Stimulated activated CD8-positive, alpha-beta memory T cell treated with anti-CD3 and anti-CD28 coated beads, Interleukin-15, amount 100 ng/mL, for 1 hour (primary cell): ENCODE data around the gene IFITM10.

Experiments
- DNase-seq: peaks from one replicate; pipeline ENCODE4 v3.0.0-alpha.2; 2020; ENCODE audit warnings: low read depth

Gene IFITM10

GRCh38 chr11:1750481-1750839 is at the start of gene IFITM10:
Gene IFITM10 (minus strand): TSS chr11:1750595. CDS start chr11:1750442, 153 bp downstream.
- no peak for DNase-seq

DNA sequence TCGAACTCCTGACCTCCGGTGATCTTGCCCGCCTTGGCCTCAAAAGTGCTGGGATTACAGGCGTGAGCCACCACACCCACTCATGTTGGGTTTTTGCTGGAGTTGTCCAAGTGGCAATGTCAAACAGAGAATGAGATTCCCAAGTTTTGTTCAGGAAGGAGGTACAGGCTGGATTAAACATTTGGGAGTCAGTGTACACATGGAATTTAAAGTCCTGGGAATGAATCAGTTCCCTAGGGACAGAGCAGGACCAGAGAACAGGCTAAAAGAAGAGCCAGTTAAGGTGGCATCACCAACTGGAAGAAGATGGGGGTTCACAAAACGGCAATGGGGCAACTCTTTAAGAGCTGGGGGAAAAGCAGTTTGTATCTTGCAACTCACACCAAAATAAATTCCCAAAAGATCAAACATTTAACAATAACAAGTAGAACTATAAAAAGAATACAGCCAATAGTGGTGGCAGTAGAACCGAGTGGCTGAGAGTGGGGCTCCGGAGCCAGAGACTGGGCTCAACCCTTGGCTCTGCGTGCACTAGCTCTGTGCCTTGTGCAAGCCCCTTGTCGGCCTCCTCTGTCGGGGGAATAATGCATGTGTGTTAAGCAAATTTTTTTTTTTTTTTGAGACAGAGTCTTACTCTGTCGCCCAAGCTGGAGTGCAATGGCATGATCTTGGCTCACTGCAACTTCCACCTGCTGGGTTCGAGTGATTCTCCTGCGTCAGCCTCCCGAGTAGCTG is 47.2 kb upstream of the IFITM10 start:
- no peak for DNase-seq

DNA sequence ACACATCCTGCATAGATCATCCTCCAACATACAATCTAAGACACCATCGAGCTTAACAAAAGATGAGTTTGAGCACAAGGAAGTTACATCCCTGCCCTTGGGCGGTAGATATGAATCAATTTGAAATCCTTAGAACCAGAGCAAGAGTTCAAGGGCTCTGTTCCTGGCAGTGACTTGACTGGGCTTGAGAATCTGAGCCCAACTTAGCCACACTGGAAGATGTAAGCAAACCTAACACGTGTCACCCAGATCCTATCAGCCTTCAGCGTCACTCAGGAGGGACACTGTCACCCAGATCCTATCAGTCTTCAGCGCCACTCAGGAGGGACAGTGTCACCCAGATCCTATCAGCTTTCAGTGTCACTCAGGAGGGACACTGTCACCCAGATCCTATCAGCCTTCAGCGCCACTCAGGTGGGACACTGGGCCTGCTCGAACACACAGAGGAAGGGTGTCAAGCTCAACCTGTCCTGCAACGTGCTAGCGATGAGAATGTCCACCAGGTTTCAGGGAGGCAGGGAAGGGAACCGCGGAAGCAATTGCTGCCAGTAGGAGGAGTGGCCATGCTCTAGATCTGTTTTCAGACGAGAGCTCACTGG is 46.1 kb upstream of the IFITM10 start:
- DNase-seq, result no peak

DNA sequence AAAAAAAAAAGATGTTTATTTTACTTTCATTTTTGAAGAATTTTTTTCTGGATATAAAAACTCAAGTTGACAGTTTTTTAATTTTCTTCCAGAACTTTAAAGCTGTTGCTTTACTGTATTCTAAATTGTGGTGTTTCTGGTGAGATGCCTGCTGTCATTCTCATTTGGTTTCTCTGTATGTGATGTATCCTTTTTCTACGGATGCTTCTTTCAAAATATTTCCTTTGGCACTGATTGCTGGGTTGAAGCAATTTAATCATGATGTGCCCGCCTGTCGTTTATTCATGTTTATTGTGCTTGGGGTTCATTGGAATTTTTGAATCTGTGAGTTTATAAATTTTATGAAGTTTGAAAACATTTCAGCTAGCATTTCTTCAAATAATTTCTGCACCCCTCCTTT is 42.7 kb upstream of the IFITM10 start:
- DNase-seq, result no peak

DNA sequence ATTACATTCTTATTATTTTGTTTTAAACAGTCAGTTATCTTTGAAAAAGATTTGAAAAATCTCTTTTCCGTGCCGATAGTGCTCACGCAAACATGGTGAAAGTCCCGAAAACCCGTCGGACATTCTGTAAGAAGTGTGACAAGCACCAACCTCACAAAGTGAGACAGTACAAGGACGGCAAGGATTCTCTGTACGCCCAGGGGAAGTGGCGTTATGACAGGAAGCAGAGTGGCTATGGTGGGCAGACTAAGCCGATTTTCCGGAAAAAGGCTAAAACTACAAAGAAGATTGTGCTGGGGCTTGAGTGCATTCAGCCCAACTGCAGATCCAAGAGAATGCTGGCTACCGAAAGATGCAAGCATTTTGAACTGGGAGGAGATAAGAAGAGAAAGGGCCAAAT is 42.1 kb upstream of the IFITM10 start:
- no peak for DNase-seq

DNA sequence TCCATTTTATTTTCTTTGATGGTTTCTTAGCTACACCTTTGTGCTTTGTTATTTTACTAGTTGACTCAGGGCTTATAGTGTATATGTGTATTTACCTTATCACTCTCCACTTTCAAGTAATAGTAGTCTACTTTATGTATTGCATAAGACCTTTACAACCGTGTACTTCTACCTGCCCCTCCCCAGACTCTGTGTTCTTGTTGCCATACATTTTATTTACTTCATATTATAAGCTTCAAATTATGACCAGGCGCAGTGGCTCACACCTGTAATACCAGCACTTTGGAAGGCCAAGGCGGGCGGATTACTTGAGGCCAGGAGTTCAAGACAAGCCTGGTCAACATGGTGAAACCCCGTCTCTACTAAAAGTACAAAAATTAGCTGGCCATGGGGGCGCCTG is 41.5 kb upstream of the IFITM10 start:
- DNase-seq, result no peak

GRCh38 chr11:1786466-1786865 is 36.1 kb upstream of the IFITM10 start:
- no peak for DNase-seq

- DNase-seq, result no peak
Measured at GRCh38 chr11:1785749-1786413, 35.5 kb upstream of the IFITM10 start.

GRCh38 chr11:1784761-1785650 is 34.6 kb upstream of the IFITM10 start:
- no peak for DNase-seq

DNA sequence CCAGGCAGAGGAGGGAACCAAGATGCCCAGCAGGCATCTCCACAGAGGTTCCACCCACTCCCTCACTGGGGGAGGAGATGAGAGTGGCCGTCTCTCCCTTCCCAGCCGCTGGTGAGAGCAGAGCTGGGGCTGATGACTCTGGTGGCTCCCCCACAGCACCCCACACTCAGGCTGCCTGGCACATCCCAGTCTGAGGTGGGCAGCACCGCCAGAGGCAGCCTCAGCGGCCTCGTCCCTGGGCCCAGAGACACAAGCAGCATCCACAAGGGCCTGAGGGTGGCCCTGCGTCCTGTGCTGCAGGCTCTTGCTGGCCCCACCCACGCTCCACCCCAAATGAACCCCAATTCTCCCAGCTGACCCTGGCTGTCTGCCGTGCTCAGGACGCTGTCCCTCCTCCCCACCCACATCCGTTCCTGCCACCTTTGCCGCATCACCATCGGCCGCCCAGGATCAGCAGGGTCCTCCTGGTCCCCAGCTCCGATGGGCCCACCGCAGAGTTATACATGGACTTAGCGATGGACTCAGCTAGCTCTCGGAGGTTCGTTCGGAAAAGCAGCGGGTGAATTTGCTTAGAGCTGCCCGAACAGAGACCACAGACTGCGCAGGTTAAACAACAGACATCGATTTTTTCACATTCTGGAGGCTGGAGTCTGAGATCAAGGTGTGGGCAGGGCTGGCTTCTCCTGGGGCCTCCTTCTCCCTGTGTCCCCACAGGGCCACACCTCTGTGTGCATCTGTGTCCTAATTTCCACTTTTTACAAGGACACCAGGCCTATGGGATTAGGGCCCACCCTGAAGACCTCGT is 33.5 kb upstream of the IFITM10 start:
- no peak for DNase-seq

- DNase-seq, result no peak
Measured at GRCh38 chr11:1782831-1783724, 32.7 kb upstream of the IFITM10 start.

DNA sequence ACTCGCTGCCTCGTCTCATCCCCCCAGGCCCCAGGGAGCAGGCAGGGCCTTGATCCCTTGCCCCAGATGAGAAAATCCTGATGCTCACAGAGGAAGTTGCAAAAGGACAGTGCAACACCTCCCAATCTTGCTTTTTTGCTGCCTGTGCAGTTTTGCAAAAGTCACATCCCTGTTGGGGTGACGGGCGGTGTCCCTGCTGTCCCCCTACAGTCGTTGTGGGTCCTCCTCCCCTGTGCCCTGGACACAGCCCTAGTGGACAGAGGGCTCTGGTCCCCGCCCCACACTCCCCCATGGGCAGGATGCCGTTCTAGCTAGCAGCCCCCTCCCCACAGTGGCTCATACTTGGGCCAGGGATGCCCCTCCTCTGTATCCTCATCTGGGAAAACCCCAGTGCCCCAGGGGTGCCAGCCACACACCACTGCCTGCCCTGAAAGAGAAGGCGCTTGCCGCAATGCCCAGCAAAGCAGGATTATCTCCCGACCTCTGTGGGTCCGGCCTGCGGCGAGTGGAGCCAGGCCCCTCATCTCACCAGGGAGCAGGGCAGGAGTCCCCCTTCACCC is 31.7 kb upstream of the IFITM10 start:
- no peak for DNase-seq

- no peak for DNase-seq
Measured at GRCh38 chr11:1781593-1781975, 31.2 kb upstream of the IFITM10 start.

- no peak for DNase-seq
Measured at GRCh38 chr11:1780700-1781592, 30.6 kb upstream of the IFITM10 start.

GRCh38 chr11:1779806-1780699 is 29.7 kb upstream of the IFITM10 start:
- DNase-seq, result no peak

- no peak for DNase-seq
Measured at GRCh38 chr11:1779034-1779805, 28.8 kb upstream of the IFITM10 start.

- DNase-seq, result no peak
Measured at GRCh38 chr11:1778141-1778911, 27.9 kb upstream of the IFITM10 start.
